C4-2B (cell line): Measurements from ENCODE around the gene SH3GL1.

Experiments
- ZFX ChIP-seq: fragments of 450-650 bp; IDR thresholded peaks from 2 replicates; pipeline ENCODE4 v1.6.1; 2017
- TF ChIP-seq, protein P1 (sequence below): fragments of 450-650 bp; conservative IDR thresholded peaks from 2 replicates; pipeline ENCODE4 v1.5.1; 2017; ENCODE audit warnings: mild to moderate bottlenecking

DNA sequence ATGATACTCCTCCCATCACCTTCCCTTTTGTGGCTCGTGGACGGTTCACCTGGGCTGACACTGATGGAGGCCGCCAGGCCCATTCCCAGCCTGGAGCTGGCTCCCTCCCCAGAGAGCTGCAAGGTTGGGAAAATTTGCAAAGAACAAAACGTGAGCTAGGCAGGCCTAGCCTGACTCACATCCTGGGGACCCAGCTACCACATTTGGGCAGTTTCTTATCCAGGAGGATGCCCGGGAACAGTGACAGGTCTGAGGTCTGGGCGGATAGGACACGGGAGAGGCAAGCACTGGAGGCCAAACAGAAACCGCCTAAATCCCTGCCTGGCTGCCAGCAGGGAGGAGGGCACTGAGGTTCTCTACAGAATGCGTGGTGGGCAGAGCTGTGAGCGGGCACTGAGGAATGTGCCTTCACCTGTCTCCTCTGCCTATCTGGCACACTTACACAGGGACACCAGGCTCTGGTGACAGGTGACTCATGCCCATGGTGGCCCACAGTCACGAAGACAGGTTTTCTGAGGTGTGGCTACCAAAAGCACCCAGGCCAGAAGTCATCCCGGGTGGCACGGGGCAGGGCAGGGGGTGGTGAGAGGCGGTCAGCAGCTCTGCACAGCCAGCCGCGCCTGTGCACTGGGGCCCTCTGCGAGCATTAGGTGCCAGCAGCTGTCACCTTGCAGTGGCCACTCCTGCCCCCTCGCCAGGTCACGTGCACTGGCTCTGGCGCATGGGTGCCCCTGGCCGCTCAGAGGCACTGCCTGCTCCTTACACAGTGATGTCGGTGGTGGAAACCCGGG lies 23.2 kb downstream of the SH3GL1 start:
- TF ChIP-seq, protein P1, sequence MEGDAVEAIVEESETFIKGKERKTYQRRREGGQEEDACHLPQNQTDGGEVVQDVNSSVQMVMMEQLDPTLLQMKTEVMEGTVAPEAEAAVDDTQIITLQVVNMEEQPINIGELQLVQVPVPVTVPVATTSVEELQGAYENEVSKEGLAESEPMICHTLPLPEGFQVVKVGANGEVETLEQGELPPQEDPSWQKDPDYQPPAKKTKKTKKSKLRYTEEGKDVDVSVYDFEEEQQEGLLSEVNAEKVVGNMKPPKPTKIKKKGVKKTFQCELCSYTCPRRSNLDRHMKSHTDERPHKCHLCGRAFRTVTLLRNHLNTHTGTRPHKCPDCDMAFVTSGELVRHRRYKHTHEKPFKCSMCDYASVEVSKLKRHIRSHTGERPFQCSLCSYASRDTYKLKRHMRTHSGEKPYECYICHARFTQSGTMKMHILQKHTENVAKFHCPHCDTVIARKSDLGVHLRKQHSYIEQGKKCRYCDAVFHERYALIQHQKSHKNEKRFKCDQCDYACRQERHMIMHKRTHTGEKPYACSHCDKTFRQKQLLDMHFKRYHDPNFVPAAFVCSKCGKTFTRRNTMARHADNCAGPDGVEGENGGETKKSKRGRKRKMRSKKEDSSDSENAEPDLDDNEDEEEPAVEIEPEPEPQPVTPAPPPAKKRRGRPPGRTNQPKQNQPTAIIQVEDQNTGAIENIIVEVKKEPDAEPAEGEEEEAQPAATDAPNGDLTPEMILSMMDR = no peak
- TF ChIP-seq ZFX = no peak
